Measurements from ENCODE around the gene GPR146. TPM values are rescaled to one million over a fixed set of nuclear protein-coding genes. Genes with fewer than 3 reads are reported as not detected.

Gene GPR146
- total RNA-seq, 1 experiment from 2014 or later = 0.92 TPM

DNA sequence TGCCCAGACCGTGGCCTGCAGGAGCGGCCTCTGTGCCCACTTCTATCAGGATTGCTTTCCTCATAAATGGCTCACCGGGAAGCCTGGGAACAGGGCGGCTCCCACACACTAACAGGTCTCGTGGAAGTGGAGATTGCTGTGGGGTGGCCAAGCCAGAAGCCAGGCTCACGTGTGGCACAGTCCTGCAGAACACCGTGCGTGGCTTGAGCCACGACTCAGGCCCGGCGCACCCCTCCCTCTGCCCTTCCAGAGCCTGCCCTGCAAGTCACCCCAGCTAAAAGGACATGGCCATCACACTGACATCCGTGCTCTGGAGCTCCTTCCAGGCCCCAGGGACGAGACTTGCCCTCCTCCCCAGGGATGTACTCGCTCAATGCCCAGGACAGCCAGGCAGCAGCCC lies 50.5 kb downstream of the GPR146 start:
- Mint-ChIP-seq H3K36me3 (peaks cover 18% of the 10 kb centered on the region), H3K4me3 (no peak overlapping the region), H3K9me3 (peaks cover 8% of the 10 kb centered on the region), H3K27ac (peak overlapping the region; percentile 84), H3K4me1 (no peaks in the 10 kb centered on the region), H3K27me3 (ENCODE audit: low read depth) (no peaks in the 10 kb centered on the region)
- CTCF ChIA-PET = interaction anchor here (1.0 kb wide), 1 partner anchor 9 kb away, joined by 3 read pairs; no protein-coding TSS in a partner anchor
- TF ChIP-seq ZNF423 (CRISPR knock-in tag; IDR thresholded peaks at IDR 0.05) = no peak
- no peak for TF ChIP-seq CREM (CRISPR knock-in tag; IDR thresholded peaks at IDR 0.05)
- no peak for TF ChIP-seq TEAD1 (CRISPR knock-in tag; IDR thresholded peaks at IDR 0.05)
- TF ChIP-seq, protein P1, sequence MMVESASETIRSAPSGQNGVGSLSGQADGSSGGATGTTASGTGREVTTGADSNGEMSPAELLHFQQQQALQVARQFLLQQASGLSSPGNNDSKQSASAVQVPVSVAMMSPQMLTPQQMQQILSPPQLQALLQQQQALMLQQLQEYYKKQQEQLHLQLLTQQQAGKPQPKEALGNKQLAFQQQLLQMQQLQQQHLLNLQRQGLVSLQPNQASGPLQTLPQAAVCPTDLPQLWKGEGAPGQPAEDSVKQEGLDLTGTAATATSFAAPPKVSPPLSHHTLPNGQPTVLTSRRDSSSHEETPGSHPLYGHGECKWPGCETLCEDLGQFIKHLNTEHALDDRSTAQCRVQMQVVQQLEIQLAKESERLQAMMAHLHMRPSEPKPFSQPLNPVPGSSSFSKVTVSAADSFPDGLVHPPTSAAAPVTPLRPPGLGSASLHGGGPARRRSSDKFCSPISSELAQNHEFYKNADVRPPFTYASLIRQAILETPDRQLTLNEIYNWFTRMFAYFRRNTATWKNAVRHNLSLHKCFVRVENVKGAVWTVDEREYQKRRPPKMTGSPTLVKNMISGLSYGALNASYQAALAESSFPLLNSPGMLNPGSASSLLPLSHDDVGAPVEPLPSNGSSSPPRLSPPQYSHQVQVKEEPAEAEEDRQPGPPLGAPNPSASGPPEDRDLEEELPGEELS (CRISPR knock-in tag; IDR thresholded peaks at IDR 0.05) = no peak
- TF ChIP-seq ESRRA (CRISPR knock-in tag; IDR thresholded peaks at IDR 0.05; ENCODE audit: borderline replicate concordance) = no peak
- TF ChIP-seq, protein P2, sequence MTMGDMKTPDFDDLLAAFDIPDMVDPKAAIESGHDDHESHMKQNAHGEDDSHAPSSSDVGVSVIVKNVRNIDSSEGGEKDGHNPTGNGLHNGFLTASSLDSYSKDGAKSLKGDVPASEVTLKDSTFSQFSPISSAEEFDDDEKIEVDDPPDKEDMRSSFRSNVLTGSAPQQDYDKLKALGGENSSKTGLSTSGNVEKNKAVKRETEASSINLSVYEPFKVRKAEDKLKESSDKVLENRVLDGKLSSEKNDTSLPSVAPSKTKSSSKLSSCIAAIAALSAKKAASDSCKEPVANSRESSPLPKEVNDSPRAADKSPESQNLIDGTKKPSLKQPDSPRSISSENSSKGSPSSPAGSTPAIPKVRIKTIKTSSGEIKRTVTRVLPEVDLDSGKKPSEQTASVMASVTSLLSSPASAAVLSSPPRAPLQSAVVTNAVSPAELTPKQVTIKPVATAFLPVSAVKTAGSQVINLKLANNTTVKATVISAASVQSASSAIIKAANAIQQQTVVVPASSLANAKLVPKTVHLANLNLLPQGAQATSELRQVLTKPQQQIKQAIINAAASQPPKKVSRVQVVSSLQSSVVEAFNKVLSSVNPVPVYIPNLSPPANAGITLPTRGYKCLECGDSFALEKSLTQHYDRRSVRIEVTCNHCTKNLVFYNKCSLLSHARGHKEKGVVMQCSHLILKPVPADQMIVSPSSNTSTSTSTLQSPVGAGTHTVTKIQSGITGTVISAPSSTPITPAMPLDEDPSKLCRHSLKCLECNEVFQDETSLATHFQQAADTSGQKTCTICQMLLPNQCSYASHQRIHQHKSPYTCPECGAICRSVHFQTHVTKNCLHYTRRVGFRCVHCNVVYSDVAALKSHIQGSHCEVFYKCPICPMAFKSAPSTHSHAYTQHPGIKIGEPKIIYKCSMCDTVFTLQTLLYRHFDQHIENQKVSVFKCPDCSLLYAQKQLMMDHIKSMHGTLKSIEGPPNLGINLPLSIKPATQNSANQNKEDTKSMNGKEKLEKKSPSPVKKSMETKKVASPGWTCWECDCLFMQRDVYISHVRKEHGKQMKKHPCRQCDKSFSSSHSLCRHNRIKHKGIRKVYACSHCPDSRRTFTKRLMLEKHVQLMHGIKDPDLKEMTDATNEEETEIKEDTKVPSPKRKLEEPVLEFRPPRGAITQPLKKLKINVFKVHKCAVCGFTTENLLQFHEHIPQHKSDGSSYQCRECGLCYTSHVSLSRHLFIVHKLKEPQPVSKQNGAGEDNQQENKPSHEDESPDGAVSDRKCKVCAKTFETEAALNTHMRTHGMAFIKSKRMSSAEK (CRISPR knock-in tag; IDR thresholded peaks at IDR 0.05; ENCODE audit: borderline replicate concordance) = no peak
- TF ChIP-seq MXD4 (CRISPR knock-in tag; IDR thresholded peaks at IDR 0.05; ENCODE audit: borderline replicate concordance) = no peak
- TF ChIP-seq ZMAT4 (CRISPR knock-in tag; IDR thresholded peaks at IDR 0.05) = no peak
- TF ChIP-seq ZNF138 (CRISPR knock-in tag; conservative IDR thresholded peaks at IDR 0.05) = no peak
- POLR2A ChIA-PET = no interaction called here
- ATAC-seq (no peak), DNase-seq (ENCODE audit: low spot score) (no peak)

DNA sequence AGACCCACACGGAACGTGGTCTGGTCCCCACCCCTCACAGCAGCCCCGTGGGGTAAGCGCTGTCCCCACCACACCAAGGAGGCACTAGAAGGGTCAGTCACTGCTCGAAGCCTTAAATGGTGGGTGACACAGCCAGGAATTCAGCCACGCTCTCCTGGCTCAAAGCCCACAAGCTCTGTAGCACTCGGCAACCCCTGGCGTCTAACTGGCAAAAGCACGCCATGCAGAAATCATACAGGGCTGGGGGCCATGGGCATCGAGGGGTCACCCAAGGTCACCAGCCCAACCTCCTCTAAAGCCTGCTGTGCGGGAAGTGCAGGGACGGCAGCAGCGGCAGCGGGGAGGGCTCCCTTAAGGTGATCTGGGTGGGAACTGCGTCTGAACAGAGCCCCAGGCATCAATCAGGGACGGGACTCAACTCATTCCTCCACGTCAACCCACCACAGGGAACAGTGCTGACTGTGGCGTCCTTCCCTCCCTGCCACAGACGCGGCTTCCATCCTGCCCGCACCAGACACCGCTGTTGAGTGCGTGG lies 51.3 kb downstream of the GPR146 start:
- DNase-seq (ENCODE audit: low spot score) = no peak
- Mint-ChIP-seq H3K27ac (peak overlapping the region; percentile 78), H3K4me3 (no peak overlapping the region), H3K36me3 (peaks cover 18% of the 10 kb centered on the region), H3K9me3 (peaks cover 8% of the 10 kb centered on the region), H3K27me3 (ENCODE audit: low read depth) (no peaks in the 10 kb centered on the region), H3K4me1 (no peaks in the 10 kb centered on the region)
- ATAC-seq = no peak
- CTCF ChIA-PET = interaction anchor here (0.8 kb wide), 1 partner anchor 28 kb away, joined by 4 read pairs; no protein-coding TSS in a partner anchor
- POLR2A ChIA-PET = no interaction called here
- TF ChIP-seq MYBL2 (CRISPR knock-in tag; IDR thresholded peaks at IDR 0.05) (no peak), TEAD4 (CRISPR knock-in tag; IDR thresholded peaks at IDR 0.05) (no peak), MAX (CRISPR knock-in tag; IDR thresholded peaks at IDR 0.05) (no peak), ZNF138 (CRISPR knock-in tag; conservative IDR thresholded peaks at IDR 0.05) (no peak), JAZF1 (CRISPR knock-in tag; IDR thresholded peaks at IDR 0.05) (no peak), ATF2 (CRISPR knock-in tag; IDR thresholded peaks at IDR 0.05; ENCODE audit: borderline replicate concordance, low read depth) (no peak), TCF7 (CRISPR knock-in tag; IDR thresholded peaks at IDR 0.05; ENCODE audit: low read depth) (no peak)
- TF ChIP-seq, protein P3, sequence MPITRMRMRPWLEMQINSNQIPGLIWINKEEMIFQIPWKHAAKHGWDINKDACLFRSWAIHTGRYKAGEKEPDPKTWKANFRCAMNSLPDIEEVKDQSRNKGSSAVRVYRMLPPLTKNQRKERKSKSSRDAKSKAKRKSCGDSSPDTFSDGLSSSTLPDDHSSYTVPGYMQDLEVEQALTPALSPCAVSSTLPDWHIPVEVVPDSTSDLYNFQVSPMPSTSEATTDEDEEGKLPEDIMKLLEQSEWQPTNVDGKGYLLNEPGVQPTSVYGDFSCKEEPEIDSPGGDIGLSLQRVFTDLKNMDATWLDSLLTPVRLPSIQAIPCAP (CRISPR knock-in tag; IDR thresholded peaks at IDR 0.05) = no peak
- TF ChIP-seq, protein P4, sequence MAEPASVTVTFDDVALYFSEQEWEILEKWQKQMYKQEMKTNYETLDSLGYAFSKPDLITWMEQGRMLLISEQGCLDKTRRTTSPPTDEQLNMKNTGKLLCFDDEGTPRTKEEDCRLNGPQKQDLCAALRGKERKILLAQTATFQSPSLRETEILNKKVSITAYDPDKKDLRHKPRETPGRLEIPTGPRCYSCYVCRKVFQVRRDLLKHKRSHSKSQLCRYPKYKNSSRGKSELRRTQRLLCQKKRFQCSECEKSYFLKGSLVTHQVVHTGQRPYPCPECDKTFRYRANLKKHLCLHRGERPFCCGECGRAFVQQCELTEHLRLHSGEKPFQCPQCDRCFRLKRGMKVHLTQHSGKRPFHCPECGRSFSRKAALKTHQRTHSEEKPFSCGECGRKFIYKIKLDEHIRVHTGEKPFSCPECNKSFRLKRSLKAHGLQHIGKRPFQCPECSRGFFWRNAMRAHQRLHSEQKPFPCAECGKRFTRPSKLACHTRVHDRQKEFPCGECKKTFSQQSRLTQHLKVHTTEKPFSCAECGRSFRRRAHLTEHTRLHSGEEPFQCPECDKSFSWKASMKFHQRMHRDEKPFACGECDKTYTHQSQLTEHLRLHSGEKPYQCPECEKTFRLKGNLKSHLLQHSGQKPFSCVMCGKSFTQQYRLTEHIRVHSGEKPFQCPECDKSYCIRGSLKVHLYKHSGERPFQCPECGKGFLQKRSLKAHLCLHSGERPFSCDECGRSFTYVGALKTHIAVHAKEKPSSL (CRISPR knock-in tag; conservative IDR thresholded peaks at IDR 0.05) = no peak
- TF ChIP-seq, protein P5, sequence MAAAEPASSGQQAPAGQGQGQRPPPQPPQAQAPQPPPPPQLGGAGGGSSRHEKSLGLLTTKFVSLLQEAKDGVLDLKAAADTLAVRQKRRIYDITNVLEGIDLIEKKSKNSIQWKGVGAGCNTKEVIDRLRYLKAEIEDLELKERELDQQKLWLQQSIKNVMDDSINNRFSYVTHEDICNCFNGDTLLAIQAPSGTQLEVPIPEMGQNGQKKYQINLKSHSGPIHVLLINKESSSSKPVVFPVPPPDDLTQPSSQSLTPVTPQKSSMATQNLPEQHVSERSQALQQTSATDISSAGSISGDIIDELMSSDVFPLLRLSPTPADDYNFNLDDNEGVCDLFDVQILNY (CRISPR knock-in tag; IDR thresholded peaks at IDR 0.05) = no peak
- TF ChIP-seq, protein P6, sequence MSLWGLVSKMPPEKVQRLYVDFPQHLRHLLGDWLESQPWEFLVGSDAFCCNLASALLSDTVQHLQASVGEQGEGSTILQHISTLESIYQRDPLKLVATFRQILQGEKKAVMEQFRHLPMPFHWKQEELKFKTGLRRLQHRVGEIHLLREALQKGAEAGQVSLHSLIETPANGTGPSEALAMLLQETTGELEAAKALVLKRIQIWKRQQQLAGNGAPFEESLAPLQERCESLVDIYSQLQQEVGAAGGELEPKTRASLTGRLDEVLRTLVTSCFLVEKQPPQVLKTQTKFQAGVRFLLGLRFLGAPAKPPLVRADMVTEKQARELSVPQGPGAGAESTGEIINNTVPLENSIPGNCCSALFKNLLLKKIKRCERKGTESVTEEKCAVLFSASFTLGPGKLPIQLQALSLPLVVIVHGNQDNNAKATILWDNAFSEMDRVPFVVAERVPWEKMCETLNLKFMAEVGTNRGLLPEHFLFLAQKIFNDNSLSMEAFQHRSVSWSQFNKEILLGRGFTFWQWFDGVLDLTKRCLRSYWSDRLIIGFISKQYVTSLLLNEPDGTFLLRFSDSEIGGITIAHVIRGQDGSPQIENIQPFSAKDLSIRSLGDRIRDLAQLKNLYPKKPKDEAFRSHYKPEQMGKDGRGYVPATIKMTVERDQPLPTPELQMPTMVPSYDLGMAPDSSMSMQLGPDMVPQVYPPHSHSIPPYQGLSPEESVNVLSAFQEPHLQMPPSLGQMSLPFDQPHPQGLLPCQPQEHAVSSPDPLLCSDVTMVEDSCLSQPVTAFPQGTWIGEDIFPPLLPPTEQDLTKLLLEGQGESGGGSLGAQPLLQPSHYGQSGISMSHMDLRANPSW (CRISPR knock-in tag; conservative IDR thresholded peaks at IDR 0.05; ENCODE audit: low read depth) = no peak
